ENCODE data around the gene RGS7. TPM values are rescaled to one million over a fixed set of nuclear protein-coding genes. Genes with fewer than 3 reads are reported as not detected.
A peak's percentile ranks its signal among the peaks of the same experiment; 100 is the strongest.

The RGS7 gene
- total RNA-seq, 1 experiment from 2014 or later = 1.5 TPM

GRCh38 chr1:241331328-241332036, 25.5 kb downstream of the RGS7 start:
- Histone ChIP-seq H4K91ac (ENCODE audit: insufficient read length, low read depth, low read length) (no peak overlapping the region), H2AFZ (ENCODE audit: low read length) (no peak overlapping the region), H3K23ac (ENCODE audit: insufficient read length, low read depth, low read length) (no peak overlapping the region), H3K56ac (ENCODE audit: insufficient read length, low read depth, low read length) (no peak overlapping the region), H3K18ac (ENCODE audit: insufficient read length, low read depth, low read length) (no peak overlapping the region), H2BK12ac (ENCODE audit: insufficient read length, low read depth, low read length) (no peak overlapping the region), H3K4me1 (ENCODE audit: insufficient read depth, low read length) (no peaks in the 10 kb centered on the region), H4K20me1 (ENCODE audit: control insufficient read depth, insufficient read depth, insufficient read length) (no peaks in the 10 kb centered on the region), H4K8ac (replicated peaks; ENCODE audit: insufficient read length, low read depth, low read length) (no peak overlapping the region), H4K5ac (ENCODE audit: insufficient read length, low read depth, low read length) (no peak overlapping the region), H3K23me2 (ENCODE audit: insufficient read length, low read depth, low read length, poor library complexity, severe bottlenecking) (no peaks in the 10 kb centered on the region), H3K27ac (ENCODE audit: insufficient read length, low read depth, low read length) (no peak overlapping the region), H3K79me2 (ENCODE audit: insufficient read depth, low read length) (no peaks in the 10 kb centered on the region), H2BK20ac (ENCODE audit: low read depth, low read length, poor library complexity, severe bottlenecking) (no peak overlapping the region), H2BK15ac (ENCODE audit: low read depth, low read length) (no peak overlapping the region), H3K4me2 (ENCODE audit: insufficient read depth, insufficient read length, low read length) (no peak overlapping the region), H2BK120ac (ENCODE audit: low read depth, low read length, poor library complexity, severe bottlenecking) (no peak overlapping the region), H3K27me3 (ENCODE audit: insufficient read depth, low read length) (no peaks in the 10 kb centered on the region), H3K9ac (ENCODE audit: extremely low read depth, insufficient read length, low read length) (no peak overlapping the region), H2AK5ac (ENCODE audit: insufficient read length, low read length) (no peak overlapping the region), H3K79me1 (ENCODE audit: insufficient read depth, low read depth, low read length, poor library complexity, severe bottlenecking) (no peaks in the 10 kb centered on the region), H2BK5ac (ENCODE audit: insufficient read length, low read length) (no peak overlapping the region), H3K4ac (ENCODE audit: low read depth, low read length) (no peak overlapping the region), H3T11ph (ENCODE audit: low read length) (no peak overlapping the region), H3K9me3 (ENCODE audit: control insufficient read depth, low read depth, low read length) (no peaks in the 10 kb centered on the region), H3K14ac (ENCODE audit: insufficient read depth, low read length) (no peak overlapping the region)
- TF ChIP-seq CTCF (conservative IDR thresholded peaks at IDR 0.05) = no peak
- Mint-ChIP-seq H3K9me3 (no peaks in the 10 kb centered on the region), H3K27ac (peak overlapping the region in 1 of 3 experiments; percentile 4; a peak in 1 of 7 replicates), H3K27me3 (ENCODE audit: low read depth) (no peaks in the 10 kb centered on the region), H3K4me1 (no peaks in the 10 kb centered on the region), H3K4me3 (no peak overlapping the region), H3K36me3 (ENCODE audit: insufficient read depth in 1 of 3, low read depth in 3 of 3) (no peaks in the 10 kb centered on the region)
- WGBS (ENCODE audit: extremely low coverage, insufficient read length, low lambda C conversion rate) = no CpG with 5 or more reads among the region's 3 CpGs
- DNase-seq = no peak
